Measurements from ENCODE around the gene RAD18.

DNA sequence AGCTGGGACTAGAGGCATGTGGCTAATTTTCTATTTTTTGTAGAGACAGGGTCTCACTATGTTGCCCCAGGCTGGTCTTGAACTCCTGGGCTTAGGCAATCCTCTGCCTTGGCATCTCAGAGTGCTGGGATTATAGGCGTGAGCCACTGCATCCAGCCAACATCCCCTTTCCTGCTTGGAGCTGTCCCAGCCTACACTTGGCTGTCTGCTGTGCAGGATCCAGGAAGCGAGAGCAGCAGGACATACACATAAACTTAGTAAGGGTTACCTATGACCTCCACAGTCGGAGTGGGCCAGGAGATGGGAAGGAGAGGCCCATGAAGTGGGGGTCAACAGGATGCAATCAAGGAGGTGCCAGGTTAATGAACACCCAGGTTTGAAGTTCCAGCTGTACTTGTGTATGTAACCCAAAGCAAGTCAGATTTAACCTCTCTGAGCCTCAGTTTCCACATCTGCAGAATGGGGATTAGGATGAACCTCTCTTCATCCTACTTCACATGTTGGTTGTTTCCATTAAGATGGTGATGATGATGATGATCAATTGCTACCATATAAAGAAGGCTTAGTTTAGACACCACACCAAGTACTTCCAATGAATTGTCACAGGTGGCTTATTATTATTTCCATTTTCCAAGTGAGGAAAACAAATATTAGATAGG, 124.4 kb downstream of the RAD18 start:
- TF ChIP-seq CTCF (IDR thresholded peaks at IDR 0.05 in 8 of 11, conservative IDR thresholded peaks at IDR 0.05 in 3 of 11) (no peak), POLR2A (IDR thresholded peaks at IDR 0.05) (no peak)

Measured in spleen (tissue), 7 donors.